Measurements from ENCODE around the gene MAFB. TPM values are rescaled to one million over a fixed set of nuclear protein-coding genes. Genes with fewer than 3 reads are reported as not detected.

The MAFB gene
- total and polyA plus RNA-seq, 9 of the 15 experiments (the other 6 are each of a cell fraction or from before 2014, with no cell fraction given), result 0.04 TPM; not detected in 8

DNA sequence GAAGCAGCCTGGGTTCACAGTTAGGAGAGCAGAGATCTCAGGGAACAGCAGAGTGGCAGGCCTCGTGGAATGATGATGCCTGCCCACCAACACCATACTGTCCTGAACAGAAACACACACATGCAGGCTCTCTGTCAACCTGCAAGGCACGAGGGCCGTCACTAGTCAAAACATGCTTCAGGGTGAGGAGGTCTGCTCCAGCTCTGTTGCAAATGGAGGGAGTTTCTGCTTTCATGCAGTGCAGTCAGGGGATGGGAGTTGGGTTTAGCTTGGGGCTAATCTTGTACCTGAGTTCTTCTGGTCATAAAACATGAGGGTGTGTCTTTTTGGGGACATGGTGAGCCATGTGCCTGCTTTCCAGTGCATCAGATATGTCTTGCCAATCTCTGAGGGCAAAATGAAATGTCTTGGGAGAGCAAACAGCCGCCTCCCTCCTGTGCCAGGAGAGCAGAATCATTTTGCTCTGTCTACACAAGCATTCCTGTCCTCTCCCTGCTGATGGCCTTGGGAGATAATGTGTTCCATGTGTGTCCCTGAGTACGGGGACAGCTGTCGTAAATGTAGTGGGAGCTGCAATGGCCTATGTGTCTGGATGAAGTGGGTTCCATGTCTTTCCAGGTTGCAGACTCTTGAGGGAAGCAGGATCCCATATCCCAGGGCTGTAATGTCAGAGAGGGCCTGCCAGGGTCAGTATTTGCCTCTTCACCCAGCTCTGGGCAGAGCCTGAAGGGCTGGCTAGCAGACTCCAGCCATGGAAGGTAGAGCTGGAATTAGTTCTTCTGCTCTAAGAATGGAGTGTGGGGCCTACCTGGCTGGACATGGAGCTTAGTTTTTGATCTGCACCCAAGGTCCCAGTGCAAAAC lies 40.6 kb downstream of the MAFB start:
- H3K27me3 ChIP-seq (ENCODE audit: control insufficient read depth in 2 of 2, insufficient read depth in 2 of 2, low read length in 2 of 2), result peaks cover 0 to 19% of the 10 kb centered on the region in 2 experiments; a peak in 2 of 5 replicates
- H3K27ac ChIP-seq (ENCODE audit: extremely low read depth, low read depth, low read length), result no peak overlapping the region
- no peaks in the 10 kb centered on the region for H3K36me3 ChIP-seq (ENCODE audit: control insufficient read depth, insufficient read depth, low read length)
- no TSS peak for BruUV-seq (replicated peaks)
- no peaks in the 10 kb centered on the region for H3K9me3 ChIP-seq (replicated peaks; ENCODE audit: control insufficient read depth, insufficient read depth, low read depth, low read length)
- H3K9me1 ChIP-seq (ENCODE audit: control insufficient read depth, insufficient read depth, low read length), result no peaks in the 10 kb centered on the region
- no peak for ATAC-seq
- 0% methylated on average over 6 of the region's 6 CpGs for WGBS (ENCODE audit: insufficient coverage, low coverage, missing lambda C conversion rate)
- no peaks in the 10 kb centered on the region for H3K79me2 ChIP-seq (ENCODE audit: control insufficient read depth, insufficient read depth, low read length)
- in situ Hi-C loops (cut with MboI), result no loop called here
- H3K4me2 ChIP-seq (ENCODE audit: insufficient read depth, low read length), result no peak overlapping the region
- intact Hi-C loops (cut with micrococcal nuclease), result no loop called here
- POLR2A ChIA-PET, result interaction anchor here (0.8 kb wide), 1 partner anchor 15 kb away, joined by 3 read pairs; no protein-coding TSS in a partner anchor
- no peak overlapping the region for H3K9ac ChIP-seq (ENCODE audit: insufficient read depth in 1 of 2, low read depth in 2 of 2, low read length in 2 of 2)
- CTCF ChIA-PET (ENCODE audit: low intra/inter-chr PET ratio), result no interaction called here
- no peaks in the 10 kb centered on the region for H3K4me1 ChIP-seq (replicated peaks in 1 of 2; ENCODE audit: control insufficient read depth in 2 of 2, insufficient read depth in 2 of 2, low read length in 2 of 2)
- H2AFZ ChIP-seq (ENCODE audit: low read depth, low read length), result no peak overlapping the region
- no peak for DNase-seq (ENCODE audit: extremely low read depth in 1 of 4, low spot score in 3 of 4)
- FAIRE-seq, result no peak
- H4K20me1 ChIP-seq (replicated peaks; ENCODE audit: control insufficient read depth, insufficient read depth, low read length), result no peaks in the 10 kb centered on the region; the same call in 1 of the 2 replicates
- H3K4me3 ChIP-seq, result no peak overlapping the region
- TF ChIP-seq, protein P1, sequence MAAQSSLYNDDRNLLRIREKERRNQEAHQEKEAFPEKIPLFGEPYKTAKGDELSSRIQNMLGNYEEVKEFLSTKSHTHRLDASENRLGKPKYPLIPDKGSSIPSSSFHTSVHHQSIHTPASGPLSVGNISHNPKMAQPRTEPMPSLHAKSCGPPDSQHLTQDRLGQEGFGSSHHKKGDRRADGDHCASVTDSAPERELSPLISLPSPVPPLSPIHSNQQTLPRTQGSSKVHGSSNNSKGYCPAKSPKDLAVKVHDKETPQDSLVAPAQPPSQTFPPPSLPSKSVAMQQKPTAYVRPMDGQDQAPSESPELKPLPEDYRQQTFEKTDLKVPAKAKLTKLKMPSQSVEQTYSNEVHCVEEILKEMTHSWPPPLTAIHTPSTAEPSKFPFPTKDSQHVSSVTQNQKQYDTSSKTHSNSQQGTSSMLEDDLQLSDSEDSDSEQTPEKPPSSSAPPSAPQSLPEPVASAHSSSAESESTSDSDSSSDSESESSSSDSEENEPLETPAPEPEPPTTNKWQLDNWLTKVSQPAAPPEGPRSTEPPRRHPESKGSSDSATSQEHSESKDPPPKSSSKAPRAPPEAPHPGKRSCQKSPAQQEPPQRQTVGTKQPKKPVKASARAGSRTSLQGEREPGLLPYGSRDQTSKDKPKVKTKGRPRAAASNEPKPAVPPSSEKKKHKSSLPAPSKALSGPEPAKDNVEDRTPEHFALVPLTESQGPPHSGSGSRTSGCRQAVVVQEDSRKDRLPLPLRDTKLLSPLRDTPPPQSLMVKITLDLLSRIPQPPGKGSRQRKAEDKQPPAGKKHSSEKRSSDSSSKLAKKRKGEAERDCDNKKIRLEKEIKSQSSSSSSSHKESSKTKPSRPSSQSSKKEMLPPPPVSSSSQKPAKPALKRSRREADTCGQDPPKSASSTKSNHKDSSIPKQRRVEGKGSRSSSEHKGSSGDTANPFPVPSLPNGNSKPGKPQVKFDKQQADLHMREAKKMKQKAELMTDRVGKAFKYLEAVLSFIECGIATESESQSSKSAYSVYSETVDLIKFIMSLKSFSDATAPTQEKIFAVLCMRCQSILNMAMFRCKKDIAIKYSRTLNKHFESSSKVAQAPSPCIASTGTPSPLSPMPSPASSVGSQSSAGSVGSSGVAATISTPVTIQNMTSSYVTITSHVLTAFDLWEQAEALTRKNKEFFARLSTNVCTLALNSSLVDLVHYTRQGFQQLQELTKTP (IDR thresholded peaks at IDR 0.05; ENCODE audit: low read depth in 1 of 2, partially characterized antibody in 2 of 2), result no peak
- TF ChIP-seq, protein P2, sequence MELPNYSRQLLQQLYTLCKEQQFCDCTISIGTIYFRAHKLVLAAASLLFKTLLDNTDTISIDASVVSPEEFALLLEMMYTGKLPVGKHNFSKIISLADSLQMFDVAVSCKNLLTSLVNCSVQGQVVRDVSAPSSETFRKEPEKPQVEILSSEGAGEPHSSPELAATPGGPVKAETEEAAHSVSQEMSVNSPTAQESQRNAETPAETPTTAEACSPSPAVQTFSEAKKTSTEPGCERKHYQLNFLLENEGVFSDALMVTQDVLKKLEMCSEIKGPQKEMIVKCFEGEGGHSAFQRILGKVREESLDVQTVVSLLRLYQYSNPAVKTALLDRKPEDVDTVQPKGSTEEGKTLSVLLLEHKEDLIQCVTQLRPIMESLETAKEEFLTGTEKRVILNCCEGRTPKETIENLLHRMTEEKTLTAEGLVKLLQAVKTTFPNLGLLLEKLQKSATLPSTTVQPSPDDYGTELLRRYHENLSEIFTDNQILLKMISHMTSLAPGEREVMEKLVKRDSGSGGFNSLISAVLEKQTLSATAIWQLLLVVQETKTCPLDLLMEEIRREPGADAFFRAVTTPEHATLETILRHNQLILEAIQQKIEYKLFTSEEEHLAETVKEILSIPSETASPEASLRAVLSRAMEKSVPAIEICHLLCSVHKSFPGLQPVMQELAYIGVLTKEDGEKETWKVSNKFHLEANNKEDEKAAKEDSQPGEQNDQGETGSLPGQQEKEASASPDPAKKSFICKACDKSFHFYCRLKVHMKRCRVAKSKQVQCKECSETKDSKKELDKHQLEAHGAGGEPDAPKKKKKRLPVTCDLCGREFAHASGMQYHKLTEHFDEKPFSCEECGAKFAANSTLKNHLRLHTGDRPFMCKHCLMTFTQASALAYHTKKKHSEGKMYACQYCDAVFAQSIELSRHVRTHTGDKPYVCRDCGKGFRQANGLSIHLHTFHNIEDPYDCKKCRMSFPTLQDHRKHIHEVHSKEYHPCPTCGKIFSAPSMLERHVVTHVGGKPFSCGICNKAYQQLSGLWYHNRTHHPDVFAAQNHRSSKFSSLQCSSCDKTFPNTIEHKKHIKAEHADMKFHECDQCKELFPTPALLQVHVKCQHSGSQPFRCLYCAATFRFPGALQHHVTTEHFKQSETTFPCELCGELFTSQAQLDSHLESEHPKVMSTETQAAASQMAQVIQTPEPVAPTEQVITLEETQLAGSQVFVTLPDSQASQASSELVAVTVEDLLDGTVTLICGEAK (IDR thresholded peaks at IDR 0.05), result no peak
- TF ChIP-seq, protein P2 (CRISPR knock-in tag; IDR thresholded peaks at IDR 0.05), result no peak
- TF ChIP-seq SAFB2 (IDR thresholded peaks at IDR 0.05; ENCODE audit: borderline replicate concordance, low read depth, low read length, severe bottlenecking) (no peak), SRSF9 (IDR thresholded peaks at IDR 0.05; ENCODE audit: borderline replicate concordance, low read depth, low read length) (no peak)
